HCT116 (cell line): Measurements from ENCODE around the gene C4orf36. TPM values are rescaled to one million over a fixed set of nuclear protein-coding genes. Genes with fewer than 3 reads are reported as not detected.

Source experiments
- ATAC-seq: fragments of 200-7000 bp; cut with Tn5 transposase; 2 replicates; pipeline ENCODE4 v1.9.1; 2020; ENCODE audit warnings: mild to moderate bottlenecking, moderate library complexity
- BruUV-seq: library from RNA; stranded (reverse); fragments of 400-500 nt; replicated peaks from 2 replicates; lab custom pipeline; 2021; lab: Mats Ljungman, UMichigan
- CTCF ChIA-PET: fragments of 300-600 bp; sonication (Branson Sonifier 250); formaldehyde crosslinking; loops from one replicate; lab custom pipeline; 2021; ENCODE audit warnings: antibody characterized with exemption; lab: Charles Lee
- POLR2A ChIA-PET: fragments of 300-600, 350-600 bp; sonication (Branson Sonifier 250); formaldehyde crosslinking; loops from one replicate; lab custom pipeline; 2021; ENCODE audit warnings: antibody characterized with exemption; lab: Charles Lee
- RAD21 ChIA-PET, 2 experiments: fragments of 300-600 bp; sonication (Branson Sonifier 250); formaldehyde crosslinking; loops; one replicate each; lab custom pipeline; 2023; ENCODE audit warnings: low total read pairs in 2 of 2; ENCODE audit not compliant: uncharacterized antibody in 2 of 2, unreplicated experiment in 2 of 2, low non-redundant PET in 1 of 2; lab: Charles Lee
- DNase-seq: peaks from one replicate; pipeline ENCODE4 v3.0.0-alpha.2; 2010; ENCODE audit warnings: low read depth, low spot score
- H2AFZ ChIP-seq: fragments of 200-600 bp; shearing (Covaris generic), sonication (generic); 2 replicates; pipeline ENCODE4 v1.6.1; 2017; ENCODE audit warnings: low read depth, mixed run types, mixed read lengths, antibody characterized with exemption, low read length; ENCODE audit not compliant: poor library complexity, severe bottlenecking
- H3K27ac ChIP-seq: 2 replicates; pipeline ENCODE4 v1.5.1; 2012; ENCODE audit warnings: low read depth, low read length
- H3K27me3 ChIP-seq: fragments of 200-600 bp; sonication (generic); 2 replicates; pipeline ENCODE4 v1.6.1; 2016; ENCODE audit warnings: mixed run types, low read length, mixed read lengths; ENCODE audit not compliant: insufficient read depth
- H3K36me3 ChIP-seq, 2 experiments: fragments of 200-500 bp in 1 of 2; fragments of 200-600 bp in 1 of 2; sonication (Bioruptor generic) in 1 of 2; sonication (generic) in 1 of 2; 2 replicates each; pipeline versions ENCODE4 v1.5.1 to v1.6.1; 2014 to 2016; ENCODE audit warnings: low read length in 2 of 2, inconsistent platforms in 1 of 2, mixed read lengths in 1 of 2, mixed run types in 1 of 2; ENCODE audit not compliant: insufficient read depth in 2 of 2, control insufficient read depth in 1 of 2
- H3K4me1 ChIP-seq, 2 experiments: fragments of 200-600 bp in 1 of 2; sonication (generic) in 1 of 2; 2 replicates each; pipeline versions ENCODE4 v1.5.1 to v1.6.1; 2012 to 2017; ENCODE audit warnings: low read length in 2 of 2, inconsistent platforms in 1 of 2, mild to moderate bottlenecking in 1 of 2, mixed read lengths in 1 of 2, mixed run types in 1 of 2, moderate library complexity in 1 of 2; ENCODE audit not compliant: insufficient read depth in 2 of 2, control insufficient read depth in 1 of 2
- H3K4me2 ChIP-seq: fragments of 200-600 bp; sonication (generic); 2 replicates; pipeline ENCODE4 v1.6.1; 2017; ENCODE audit warnings: mixed run types, low read length, mixed read lengths
- H3K4me3 ChIP-seq, 2 experiments: fragments of 200-600 bp in 1 of 2; sonication (generic) in 1 of 2; replicated peaks in 1 of 2; 2 replicates each; pipeline ENCODE4 v1.5.1; 2011 to 2016; ENCODE audit warnings: low read length in 2 of 2, control low read depth in 1 of 2, low read depth in 1 of 2, mild to moderate bottlenecking in 1 of 2, mixed read lengths in 1 of 2, mixed run types in 1 of 2
- H3K79me2 ChIP-seq: fragments of 200-600 bp; sonication (generic); 2 replicates; pipeline ENCODE4 v1.6.1; 2017; ENCODE audit warnings: mild to moderate bottlenecking, mixed run types, low read length, moderate library complexity, mixed read lengths; ENCODE audit not compliant: insufficient read depth
- H3K9ac ChIP-seq: fragments of 200-600 bp; sonication (generic); 2 replicates; pipeline ENCODE4 v1.6.1; 2016; ENCODE audit warnings: low read length, mixed read lengths
- H3K9me2 ChIP-seq: fragments of 200-600 bp; sonication (generic), shearing (Covaris generic); 2 replicates; pipeline ENCODE4 v1.6.1; 2017; ENCODE audit warnings: mixed run types, mild to moderate bottlenecking, moderate library complexity; ENCODE audit not compliant: insufficient read depth
- H3K9me3 ChIP-seq, 2 experiments: fragments of 200-500 bp in 1 of 2; fragments of 200-600 bp in 1 of 2; sonication (Bioruptor generic) in 1 of 2; sonication (generic) in 1 of 2; 2 replicates each; pipeline ENCODE4 v1.6.1; 2014 to 2017; ENCODE audit warnings: low read length in 2 of 2, mixed read lengths in 2 of 2, inconsistent platforms in 1 of 2, low read depth in 1 of 2, mild to moderate bottlenecking in 1 of 2, mixed run types in 1 of 2, moderate library complexity in 1 of 2; ENCODE audit not compliant: control insufficient read depth in 1 of 2, insufficient read depth in 1 of 2
- H4K20me1 ChIP-seq: fragments of 200-600 bp; sonication (generic), shearing (Covaris generic); 2 replicates; pipeline ENCODE4 v1.6.1; 2017; ENCODE audit warnings: mixed run types, mild to moderate bottlenecking, moderate library complexity; ENCODE audit not compliant: insufficient read depth
- CEBPB ChIP-seq: IDR thresholded peaks from 2 replicates; pipeline ENCODE4 v1.6.1; 2012; ENCODE audit warnings: low read depth
- EGR1 ChIP-seq: IDR thresholded peaks from 2 replicates; pipeline ENCODE4 v1.6.1; 2012; ENCODE audit warnings: low read depth
- ELF1 ChIP-seq: IDR thresholded peaks from 2 replicates; pipeline ENCODE4 v1.6.1; 2012; ENCODE audit warnings: low read depth, borderline replicate concordance
- EZH2phosphoT487 ChIP-seq: fragments of 200-600 bp; IDR thresholded peaks from 2 replicates; pipeline ENCODE4 v1.6.1; 2018; ENCODE audit warnings: antibody characterized with exemption, borderline replicate concordance
- FOSL1 ChIP-seq: IDR thresholded peaks from 2 replicates; pipeline ENCODE4 v1.6.1; 2012; ENCODE audit warnings: low read depth
- JUND ChIP-seq: IDR thresholded peaks from 2 replicates; pipeline ENCODE4 v1.6.1; 2012
- POLR2AphosphoS5 ChIP-seq: IDR thresholded peaks from 2 replicates; pipeline ENCODE4 v1.6.1; 2011; ENCODE audit warnings: mild to moderate bottlenecking, low read depth, low read length, moderate library complexity
- RAD21 ChIP-seq: IDR thresholded peaks from 2 replicates; pipeline ENCODE4 v1.6.1; 2012; ENCODE audit warnings: low read depth, mild to moderate bottlenecking
- TCF7L2 ChIP-seq: IDR thresholded peaks from 2 replicates; pipeline ENCODE4 v1.7.0; 2011; ENCODE audit warnings: borderline replicate concordance, inconsistent platforms; ENCODE audit not compliant: insufficient read depth, insufficient read length; ENCODE audit errors: extremely low read depth
- YY1 ChIP-seq: IDR thresholded peaks from 2 replicates; pipeline ENCODE4 v1.6.1; 2011; ENCODE audit warnings: low read length, low read depth, moderate library complexity, mild to moderate bottlenecking; ENCODE audit not compliant: insufficient replicate concordance; ENCODE audit errors: extremely low read depth
- ZFX ChIP-seq: fragments of 450-650 bp; IDR thresholded peaks from 2 replicates; pipeline ENCODE4 v1.6.1; 2017
- intact Hi-C: fragments of 100-400 bp; cut with micrococcal nuclease; formaldehyde crosslinking; loops from 2 replicates; pipeline ENCODE4 v1.10.0; 2022
- total RNA-seq: library from RNA; stranded (reverse); gene quantifications from one replicate; pipeline ENCODE4 v1.2.1, GENCODE V29; 2021; ENCODE audit not compliant: unreplicated experiment
- TF ChIP-seq, protein P1 (sequence below): IDR thresholded peaks from 2 replicates; pipeline ENCODE4 v1.6.1; 2011; ENCODE audit warnings: mild to moderate bottlenecking, low read length, moderate library complexity; ENCODE audit not compliant: insufficient replicate concordance; ENCODE audit errors: extremely low read depth
- TF ChIP-seq, protein P2 (sequence below), 3 experiments: fragments of 200-600 bp in 1 of 3; sonication (generic) in 1 of 3; IDR thresholded peaks in 2 of 3; conservative IDR thresholded peaks in 1 of 3; 2 replicates each; pipeline ENCODE4 v1.5.1; 2012 to 2017; ENCODE audit warnings: low read depth in 2 of 3, low read length in 2 of 3, antibody characterized with exemption in 1 of 3, borderline replicate concordance in 1 of 3, control low read depth in 1 of 3, mild to moderate bottlenecking in 1 of 3, mixed read lengths in 1 of 3, mixed run types in 1 of 3, moderate library complexity in 1 of 3; ENCODE audit not compliant: insufficient read depth in 1 of 3
- TF ChIP-seq, protein P3 (sequence below): IDR thresholded peaks from 2 replicates; pipeline ENCODE4 v1.6.1; 2012
- TF ChIP-seq, protein P4 (sequence below): IDR thresholded peaks from 2 replicates; pipeline ENCODE4 v1.6.1; 2012

C4orf36 gene
- total RNA-seq, 1 experiment from 2014 or later, result 1.8 TPM

DNA sequence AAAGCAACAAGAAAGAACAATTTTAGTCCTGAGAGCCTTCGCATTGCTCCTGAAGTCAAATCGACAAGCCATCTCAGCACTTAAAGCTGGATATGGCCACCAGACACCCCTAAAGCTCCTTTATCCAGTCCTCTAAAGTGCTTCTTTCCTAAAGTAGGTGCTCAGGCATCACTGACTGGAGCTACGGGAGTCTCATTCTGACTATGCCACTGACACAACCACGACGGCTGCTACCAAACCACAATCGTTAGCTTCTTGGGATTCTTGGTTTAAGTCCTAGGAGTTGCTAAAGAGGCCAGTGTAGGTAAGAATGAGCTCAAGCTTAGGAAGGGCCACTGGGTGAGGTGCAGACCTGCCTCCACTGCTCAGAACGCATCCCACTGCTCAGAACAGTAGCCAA, 44.1 kb downstream of the C4orf36 start (continued):
- TF ChIP-seq, protein P1, sequence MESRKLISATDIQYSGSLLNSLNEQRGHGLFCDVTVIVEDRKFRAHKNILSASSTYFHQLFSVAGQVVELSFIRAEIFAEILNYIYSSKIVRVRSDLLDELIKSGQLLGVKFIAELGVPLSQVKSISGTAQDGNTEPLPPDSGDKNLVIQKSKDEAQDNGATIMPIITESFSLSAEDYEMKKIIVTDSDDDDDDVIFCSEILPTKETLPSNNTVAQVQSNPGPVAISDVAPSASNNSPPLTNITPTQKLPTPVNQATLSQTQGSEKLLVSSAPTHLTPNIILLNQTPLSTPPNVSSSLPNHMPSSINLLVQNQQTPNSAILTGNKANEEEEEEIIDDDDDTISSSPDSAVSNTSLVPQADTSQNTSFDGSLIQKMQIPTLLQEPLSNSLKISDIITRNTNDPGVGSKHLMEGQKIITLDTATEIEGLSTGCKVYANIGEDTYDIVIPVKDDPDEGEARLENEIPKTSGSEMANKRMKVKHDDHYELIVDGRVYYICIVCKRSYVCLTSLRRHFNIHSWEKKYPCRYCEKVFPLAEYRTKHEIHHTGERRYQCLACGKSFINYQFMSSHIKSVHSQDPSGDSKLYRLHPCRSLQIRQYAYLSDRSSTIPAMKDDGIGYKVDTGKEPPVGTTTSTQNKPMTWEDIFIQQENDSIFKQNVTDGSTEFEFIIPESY, result no peak
- TF ChIP-seq YY1 (no peak), POLR2AphosphoS5 (no peak), JUND (no peak)

DNA sequence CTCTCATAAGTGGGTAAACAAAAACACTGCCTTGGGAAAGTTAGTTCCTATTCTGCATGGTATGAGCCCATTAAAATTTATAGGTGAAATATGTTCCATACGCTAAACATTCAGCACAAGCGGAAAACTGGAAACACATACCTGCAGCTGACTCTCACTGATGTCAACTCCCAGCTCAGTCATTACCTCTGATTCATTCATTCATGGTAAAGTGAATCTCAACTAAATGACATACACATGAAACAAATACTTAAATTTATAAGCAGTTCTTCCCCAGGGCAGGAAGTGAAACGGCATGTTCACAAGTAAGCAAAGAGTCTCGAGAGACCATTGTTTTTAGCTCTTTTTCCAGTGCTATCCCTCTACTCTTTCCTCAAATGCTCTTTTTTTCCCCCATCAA, 44.7 kb downstream of the C4orf36 start:
- Histone ChIP-seq H3K4me3 (no peak overlapping the region), H3K4me2 (no peak overlapping the region), H3K9ac (no peak overlapping the region), H3K79me2 (no peaks in the 10 kb centered on the region), H3K4me1 (no peaks in the 10 kb centered on the region), H3K36me3 (no peaks in the 10 kb centered on the region), H3K9me2 (no peaks in the 10 kb centered on the region), H2AFZ (no peak overlapping the region), H4K20me1 (no peaks in the 10 kb centered on the region), H3K27ac (no peak overlapping the region), H3K9me3 (no peaks in the 10 kb centered on the region), H3K27me3 (no peaks in the 10 kb centered on the region)
- RAD21 ChIA-PET, result no interaction called here
- DNase-seq (no peak), ATAC-seq (no peak)
- BruUV-seq, result no TSS peak
- POLR2A ChIA-PET, result no interaction called here
- intact Hi-C loops, result no loop called here
- CTCF ChIA-PET, result no interaction called here
- TF ChIP-seq CEBPB (no peak), RAD21 (no peak), ELF1 (no peak), EZH2phosphoT487 (no peak), EGR1 (no peak), ZFX (no peak), TCF7L2 (no peak), JUND (no peak), FOSL1 (no peak)
- TF ChIP-seq, protein P2, sequence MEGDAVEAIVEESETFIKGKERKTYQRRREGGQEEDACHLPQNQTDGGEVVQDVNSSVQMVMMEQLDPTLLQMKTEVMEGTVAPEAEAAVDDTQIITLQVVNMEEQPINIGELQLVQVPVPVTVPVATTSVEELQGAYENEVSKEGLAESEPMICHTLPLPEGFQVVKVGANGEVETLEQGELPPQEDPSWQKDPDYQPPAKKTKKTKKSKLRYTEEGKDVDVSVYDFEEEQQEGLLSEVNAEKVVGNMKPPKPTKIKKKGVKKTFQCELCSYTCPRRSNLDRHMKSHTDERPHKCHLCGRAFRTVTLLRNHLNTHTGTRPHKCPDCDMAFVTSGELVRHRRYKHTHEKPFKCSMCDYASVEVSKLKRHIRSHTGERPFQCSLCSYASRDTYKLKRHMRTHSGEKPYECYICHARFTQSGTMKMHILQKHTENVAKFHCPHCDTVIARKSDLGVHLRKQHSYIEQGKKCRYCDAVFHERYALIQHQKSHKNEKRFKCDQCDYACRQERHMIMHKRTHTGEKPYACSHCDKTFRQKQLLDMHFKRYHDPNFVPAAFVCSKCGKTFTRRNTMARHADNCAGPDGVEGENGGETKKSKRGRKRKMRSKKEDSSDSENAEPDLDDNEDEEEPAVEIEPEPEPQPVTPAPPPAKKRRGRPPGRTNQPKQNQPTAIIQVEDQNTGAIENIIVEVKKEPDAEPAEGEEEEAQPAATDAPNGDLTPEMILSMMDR (IDR thresholded peaks at IDR 0.05 in 2 of 3, conservative IDR thresholded peaks at IDR 0.05 in 1 of 3; ENCODE audit: borderline replicate concordance in 1 of 3, insufficient read depth in 1 of 3, low read depth in 2 of 3, low read length in 2 of 3), result no peak
- TF ChIP-seq, protein P1, result no peak
- TF ChIP-seq, protein P3, sequence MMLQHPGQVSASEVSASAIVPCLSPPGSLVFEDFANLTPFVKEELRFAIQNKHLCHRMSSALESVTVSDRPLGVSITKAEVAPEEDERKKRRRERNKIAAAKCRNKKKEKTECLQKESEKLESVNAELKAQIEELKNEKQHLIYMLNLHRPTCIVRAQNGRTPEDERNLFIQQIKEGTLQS, result no peak
- TF ChIP-seq, protein P4, sequence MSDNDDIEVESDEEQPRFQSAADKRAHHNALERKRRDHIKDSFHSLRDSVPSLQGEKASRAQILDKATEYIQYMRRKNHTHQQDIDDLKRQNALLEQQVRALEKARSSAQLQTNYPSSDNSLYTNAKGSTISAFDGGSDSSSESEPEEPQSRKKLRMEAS, result no peak
